ENCODE measurements around the gene LSM4.

The LSM4 gene

DNA sequence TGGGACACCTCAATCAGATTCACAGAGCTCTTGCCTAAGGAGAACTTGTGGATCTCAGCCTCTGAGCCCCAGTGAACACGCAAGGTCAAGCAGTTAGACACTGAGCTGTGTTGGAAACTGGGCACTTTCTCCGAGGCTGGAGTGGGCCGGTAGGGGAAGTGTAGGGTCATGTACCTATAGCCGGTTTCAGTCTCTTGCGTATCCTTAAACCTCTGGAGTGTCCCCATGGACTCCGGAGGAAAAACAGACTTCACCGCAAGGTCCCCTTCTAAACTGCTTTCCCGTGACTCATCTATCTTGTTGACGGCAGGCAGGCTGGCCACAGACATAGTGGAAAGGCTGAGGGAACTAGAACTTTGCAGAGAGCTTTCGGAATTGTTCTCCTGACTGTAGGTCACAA lies 60.0 kb downstream of the LSM4 start:
- no peak for TF ChIP-seq CTCF (conservative IDR thresholded peaks at IDR 0.05; ENCODE audit: low read depth, low read length)
- no peak overlapping the region for H3K4me3 ChIP-seq (ENCODE audit: low read depth, low read length)
- peak; percentile 44 for DNase-seq (ENCODE audit: low read depth)

DNA sequence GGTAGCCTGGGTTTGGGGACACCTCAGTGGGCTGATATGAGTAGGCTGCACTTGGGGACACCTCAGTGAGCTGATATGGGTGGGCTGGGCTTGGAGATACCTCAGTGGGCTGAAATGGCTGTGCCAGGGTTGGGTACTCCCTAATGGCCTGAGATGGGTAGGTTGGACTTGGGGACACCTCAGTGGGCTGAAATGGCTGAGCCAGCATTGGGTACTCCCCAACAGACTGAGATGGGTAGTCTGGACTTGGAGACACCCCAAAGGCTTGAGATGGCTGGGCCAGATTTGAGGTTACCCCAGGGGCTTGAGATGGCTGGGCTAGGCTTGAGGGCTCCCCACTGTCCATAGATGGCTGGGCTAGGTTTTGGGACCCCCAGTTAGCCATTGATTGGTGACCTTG lies 60.7 kb downstream of the LSM4 start:
- no peak for DNase-seq (ENCODE audit: low read depth)
- no peak overlapping the region for H3K4me3 ChIP-seq (ENCODE audit: low read depth, low read length)
- TF ChIP-seq CTCF (conservative IDR thresholded peaks at IDR 0.05; ENCODE audit: low read depth, low read length) = no peak

- TF ChIP-seq CTCF (conservative IDR thresholded peaks at IDR 0.05; ENCODE audit: low read depth, low read length) = no peak
- no peak for DNase-seq (ENCODE audit: low read depth)
- no peak overlapping the region for H3K4me3 ChIP-seq (ENCODE audit: low read depth, low read length)
These were observed 61.4 kb downstream of the LSM4 start for GRCh38 chr19:18261474-18261873.

- DNase-seq (ENCODE audit: low read depth) = peak; percentile 42
- TF ChIP-seq CTCF (conservative IDR thresholded peaks at IDR 0.05; ENCODE audit: low read depth, low read length) = no peak
- no peak overlapping the region for H3K4me3 ChIP-seq (ENCODE audit: low read depth, low read length)
These were observed 63.0 kb downstream of the LSM4 start for GRCh38 chr19:18259893-18260292.

DNA sequence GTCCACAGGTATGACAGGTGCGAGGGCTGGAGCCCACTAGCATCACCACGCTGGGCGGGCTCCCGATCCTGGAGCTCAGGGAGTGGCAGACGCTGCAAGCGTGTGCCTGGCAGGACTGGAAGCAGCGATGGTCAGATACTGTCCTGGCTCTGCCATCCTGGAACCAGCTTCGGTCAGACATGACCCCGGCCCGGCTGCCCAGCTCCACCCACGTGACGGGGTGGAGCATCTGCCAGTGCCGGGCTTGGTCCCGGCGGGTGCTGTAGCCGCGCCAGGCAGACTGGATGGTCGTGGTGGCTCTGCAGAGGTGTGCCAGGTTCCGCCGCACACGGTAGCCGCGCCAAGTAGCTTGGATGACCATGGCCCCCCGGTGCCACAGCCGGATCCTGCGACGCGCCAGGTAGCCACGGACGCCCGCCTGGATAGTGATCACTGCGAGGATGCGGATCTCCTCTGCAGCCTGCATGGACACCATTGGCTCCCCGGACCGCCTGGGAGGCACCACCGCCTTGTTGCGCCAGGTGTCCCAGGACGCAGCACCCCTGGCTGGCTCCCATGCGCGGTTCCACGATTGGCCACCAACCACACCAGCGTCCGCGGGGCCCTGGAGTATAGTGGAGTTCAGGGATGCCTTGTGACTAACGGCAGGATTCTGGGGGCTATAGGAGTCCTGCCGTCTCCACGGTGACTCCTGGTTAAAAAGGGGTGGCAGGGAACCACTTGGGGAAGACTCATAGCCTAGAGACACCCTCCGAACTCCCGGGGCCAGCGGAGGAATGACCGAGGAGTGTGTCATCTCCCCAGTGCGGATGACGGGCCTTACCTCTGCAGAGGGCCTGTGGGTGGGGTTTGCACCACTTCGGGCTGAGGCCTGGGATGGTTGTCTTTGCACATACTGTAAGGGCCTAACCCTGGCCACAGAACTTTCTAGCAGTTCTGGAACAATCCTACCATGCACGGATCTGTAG lies 65.1 kb downstream of the LSM4 start:
- no peak for TF ChIP-seq CTCF (conservative IDR thresholded peaks at IDR 0.05; ENCODE audit: low read depth, low read length)
- no peak overlapping the region for H3K4me3 ChIP-seq (ENCODE audit: low read depth, low read length)
- no peak for DNase-seq (ENCODE audit: low read depth)
